GM10248 (cell line): ENCODE measurements around the gene C8G.

Source experiments
- CTCF ChIA-PET: fragments of 300-600 bp; sonication (Branson Sonifier 250); formaldehyde crosslinking; extraction: SDS; loops from one replicate; lab custom pipeline; 2021; ENCODE audit warnings: antibody characterized with exemption; lab: Yijun Ruan, JAX
- POLR2A ChIA-PET: fragments of 350-650 bp; sonication (Branson Sonifier 250); formaldehyde crosslinking; extraction: SDS; loops from one replicate; lab custom pipeline; 2020; ENCODE audit warnings: antibody characterized with exemption; lab: Yijun Ruan, JAX
- DNase-seq: peaks from one replicate; pipeline ENCODE4 v3.0.0; 2012; ENCODE audit errors: extremely low spot score
- TF ChIP-seq, protein P1 (sequence below): IDR thresholded peaks from 2 replicates; pipeline ENCODE4 v1.5.1; 2012; ENCODE audit warnings: mild to moderate bottlenecking, low read depth; ENCODE audit errors: extremely low read depth, missing control alignments, control extremely low read depth

C8G gene

DNA sequence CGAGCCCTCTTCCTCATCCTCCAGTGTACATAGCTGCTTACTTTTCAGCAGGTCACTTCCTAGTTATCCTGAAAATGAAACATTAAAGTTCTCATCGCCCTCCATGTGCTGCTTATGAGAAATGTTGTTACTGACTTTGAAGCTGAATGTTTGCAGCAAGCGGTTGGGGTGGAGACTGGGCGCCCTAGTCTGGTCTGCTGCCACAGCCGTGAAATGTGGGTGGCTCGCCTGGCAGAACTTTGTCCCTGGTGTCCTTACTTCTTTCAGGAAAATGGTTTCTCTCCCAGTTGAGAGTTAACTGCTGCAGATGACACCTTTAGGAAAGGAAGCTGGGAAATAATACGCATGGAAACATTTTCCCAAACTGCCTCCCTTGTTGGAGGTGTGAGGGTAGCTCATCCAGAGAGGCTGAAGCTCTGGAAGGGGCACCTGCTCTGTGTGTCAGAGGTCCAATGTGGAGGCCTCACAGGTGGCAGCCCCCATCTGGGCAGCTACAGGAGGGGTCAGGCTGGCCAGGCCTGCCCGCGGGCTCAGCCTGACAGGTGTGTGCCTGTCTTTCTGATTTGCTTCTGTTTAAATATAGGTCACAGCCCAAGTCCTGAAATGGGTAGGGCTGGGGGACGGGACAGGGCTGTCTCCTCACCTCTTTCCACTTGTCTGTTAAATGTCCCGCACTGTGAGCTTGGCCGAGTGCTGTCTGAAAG lies 34.7 kb upstream of the C8G start:
- ChIA-PET POLR2A (no interaction called here), CTCF (interaction anchor here (1.0 kb wide), 2 partner anchors 10 to 38 kb away, joined by 3 read pairs; no protein-coding TSS in a partner anchor)
- TF ChIP-seq, protein P1, sequence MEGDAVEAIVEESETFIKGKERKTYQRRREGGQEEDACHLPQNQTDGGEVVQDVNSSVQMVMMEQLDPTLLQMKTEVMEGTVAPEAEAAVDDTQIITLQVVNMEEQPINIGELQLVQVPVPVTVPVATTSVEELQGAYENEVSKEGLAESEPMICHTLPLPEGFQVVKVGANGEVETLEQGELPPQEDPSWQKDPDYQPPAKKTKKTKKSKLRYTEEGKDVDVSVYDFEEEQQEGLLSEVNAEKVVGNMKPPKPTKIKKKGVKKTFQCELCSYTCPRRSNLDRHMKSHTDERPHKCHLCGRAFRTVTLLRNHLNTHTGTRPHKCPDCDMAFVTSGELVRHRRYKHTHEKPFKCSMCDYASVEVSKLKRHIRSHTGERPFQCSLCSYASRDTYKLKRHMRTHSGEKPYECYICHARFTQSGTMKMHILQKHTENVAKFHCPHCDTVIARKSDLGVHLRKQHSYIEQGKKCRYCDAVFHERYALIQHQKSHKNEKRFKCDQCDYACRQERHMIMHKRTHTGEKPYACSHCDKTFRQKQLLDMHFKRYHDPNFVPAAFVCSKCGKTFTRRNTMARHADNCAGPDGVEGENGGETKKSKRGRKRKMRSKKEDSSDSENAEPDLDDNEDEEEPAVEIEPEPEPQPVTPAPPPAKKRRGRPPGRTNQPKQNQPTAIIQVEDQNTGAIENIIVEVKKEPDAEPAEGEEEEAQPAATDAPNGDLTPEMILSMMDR, result no peak
- DNase-seq, result no peak

DNA sequence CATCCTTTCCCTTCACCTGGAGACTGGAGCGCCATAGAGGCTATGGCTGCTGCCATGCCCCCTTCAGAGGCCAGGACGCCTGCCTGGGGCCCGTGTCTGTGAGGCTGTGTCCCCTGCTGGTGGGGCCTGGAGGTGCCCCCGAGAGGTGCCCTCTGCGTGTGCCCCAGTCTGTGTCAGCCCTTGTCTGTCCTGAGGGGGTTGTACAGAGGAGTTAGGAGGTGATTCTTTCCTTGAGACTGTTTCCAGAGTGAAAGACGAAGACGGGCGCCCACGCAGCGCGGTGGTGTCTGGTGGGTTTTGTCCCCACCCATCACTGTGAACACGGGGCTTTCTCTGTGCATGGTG lies 34.2 kb upstream of the C8G start:
- TF ChIP-seq, protein P1, result no peak
- ChIA-PET CTCF (no interaction called here), POLR2A (no interaction called here)

DNA sequence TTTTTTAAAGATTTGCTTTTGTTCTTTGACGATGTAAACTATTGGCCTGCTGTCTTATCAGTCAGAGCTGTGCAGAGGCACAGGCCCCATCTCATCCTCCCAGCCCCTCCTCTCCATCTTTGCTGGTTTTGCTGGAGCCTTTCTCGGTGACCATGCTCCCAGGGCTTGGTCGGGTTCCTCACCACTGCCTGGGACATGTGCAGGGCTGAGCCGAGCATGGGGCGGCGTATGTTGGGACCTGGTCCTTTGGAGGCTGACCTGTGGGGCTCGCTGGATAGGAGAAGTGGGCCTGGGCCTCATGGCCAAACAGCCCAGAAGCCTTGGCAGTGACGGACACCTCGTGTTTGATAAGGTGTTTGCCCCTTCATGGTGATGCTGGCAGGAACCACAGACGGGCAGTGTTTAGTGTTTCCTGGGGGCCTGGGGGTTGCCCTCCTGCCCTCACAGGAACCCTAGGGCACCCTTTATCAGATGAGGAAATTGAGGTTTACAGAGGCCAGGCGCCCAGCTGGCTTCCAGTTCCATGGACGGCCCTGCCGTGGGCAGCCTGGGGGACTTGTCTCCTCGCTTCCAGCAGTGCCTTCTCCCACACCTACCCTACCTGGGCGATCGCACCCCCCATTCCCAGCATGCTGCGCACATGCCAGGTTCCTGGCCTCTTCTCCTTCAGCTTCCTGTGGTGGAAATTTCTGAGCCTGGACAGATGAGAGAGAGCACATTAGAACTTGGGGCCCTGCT lies 31.2 kb upstream of the C8G start:
- TF ChIP-seq, protein P1, result no peak
- POLR2A ChIA-PET, result no interaction called here
- CTCF ChIA-PET, result interaction anchor here (1.0 to 1.3 kb wide), 2 partner anchors 10 to 18 kb away, joined by 3 read pairs; no protein-coding TSS in a partner anchor
- no peak for DNase-seq

More for the DNA sequence above, 34.2 kb upstream of the C8G start:
- no peak for DNase-seq

DNA sequence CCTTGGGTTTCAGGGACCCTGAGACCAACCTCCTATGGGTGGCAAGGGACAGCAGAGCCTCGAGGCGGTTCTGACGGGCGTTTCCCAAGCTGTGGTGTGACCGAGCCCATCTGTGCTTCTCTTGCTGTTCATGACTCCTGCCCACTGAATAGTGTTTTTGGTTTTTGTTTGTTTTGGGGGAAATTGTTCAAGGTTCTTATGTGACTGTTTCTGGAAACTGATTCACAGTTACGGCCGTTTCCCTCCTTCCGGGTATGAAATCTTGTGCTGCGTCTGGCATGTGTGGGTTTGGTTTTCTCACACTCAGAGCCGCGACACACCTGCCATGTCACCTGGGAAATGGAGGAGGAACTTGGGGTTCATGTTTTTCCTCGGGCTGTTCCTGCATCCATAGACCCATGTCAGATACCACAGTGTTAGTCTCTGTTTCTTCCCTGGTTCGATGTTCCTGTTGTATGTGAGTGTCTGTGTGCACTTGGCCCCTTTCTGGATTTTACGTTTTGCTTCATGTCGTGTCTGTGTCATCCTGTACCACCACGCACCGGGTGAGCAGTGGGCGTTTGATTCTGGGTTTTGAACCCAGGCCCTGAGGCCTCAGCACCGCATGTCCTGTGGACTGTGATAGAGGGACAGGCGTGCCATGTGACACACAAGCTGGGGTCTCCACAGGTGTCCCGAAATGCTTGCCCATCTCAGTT lies 29.3 kb upstream of the C8G start:
- TF ChIP-seq, protein P1, result no peak
- CTCF ChIA-PET, result no interaction called here
- no peak for DNase-seq

DNA sequence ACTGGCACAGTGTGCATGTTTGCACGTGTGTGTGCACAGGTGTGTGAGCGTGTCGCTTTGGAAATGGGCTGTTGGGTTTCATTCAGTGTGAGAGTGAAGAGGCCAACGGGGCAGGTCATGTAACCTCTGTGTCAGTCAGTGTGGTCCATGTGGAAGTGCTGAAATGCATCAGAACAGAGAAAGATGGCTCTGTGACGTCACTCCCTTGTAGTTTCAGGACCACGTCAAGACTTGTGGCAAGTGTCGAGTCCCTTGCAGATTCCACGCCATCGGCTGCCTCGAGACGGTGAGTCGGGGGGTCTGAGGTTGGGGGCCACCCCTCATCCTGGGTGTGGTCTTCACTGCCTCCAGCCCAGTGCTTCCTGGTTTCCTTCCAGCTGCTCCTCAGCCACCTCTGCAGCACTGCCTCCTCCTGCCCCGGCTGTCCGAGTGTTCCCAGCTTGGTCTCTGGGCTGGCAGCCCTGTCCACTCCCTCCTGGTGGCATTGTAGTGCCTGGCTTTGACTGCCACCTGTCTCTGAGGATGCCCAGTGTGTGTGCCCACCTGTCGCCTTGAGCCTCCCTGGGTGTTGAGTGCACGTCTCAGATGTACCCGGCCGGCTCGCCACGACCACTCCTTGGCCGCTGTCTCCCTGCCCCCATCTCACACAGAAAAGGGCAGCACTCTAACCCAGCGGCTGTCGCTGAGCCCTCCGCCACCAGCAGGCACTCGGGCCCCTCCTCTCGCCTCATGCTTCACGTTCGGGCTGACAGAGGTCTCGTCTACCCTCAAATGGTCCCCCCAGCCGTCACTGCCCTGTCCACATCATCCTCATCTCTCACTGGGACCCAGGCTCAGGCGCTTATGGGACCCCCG lies 28.5 kb upstream of the C8G start:
- CTCF ChIA-PET, result no interaction called here
- POLR2A ChIA-PET, result no interaction called here

More for the DNA sequence above, 29.3 kb upstream of the C8G start:
- POLR2A ChIA-PET, result no interaction called here

More for the DNA sequence above, 28.5 kb upstream of the C8G start:
- no peak for DNase-seq
- TF ChIP-seq, protein P1, result no peak
